GM12878 (cell line): ENCODE data around the gene NTM. TPM values are rescaled to one million over a fixed set of nuclear protein-coding genes. Genes with fewer than 3 reads are reported as not detected.

Source experiments
- ATAC-seq: fragments of 200-7000 bp; cut with Tn5 transposase; 3 replicates; pipeline ENCODE4 v1.9.1; 2020; ENCODE audit warnings: mild to moderate bottlenecking, moderate library complexity
- BruUV-seq: library from RNA; stranded (reverse); fragments of 400-500 nt; replicated peaks from 2 replicates; lab custom pipeline; 2021; lab: Mats Ljungman, UMichigan
- CTCF ChIA-PET: fragments of 300-600 bp; sonication (Branson Sonifier 250); formaldehyde crosslinking; extraction: SDS; loops from one replicate; lab custom pipeline; 2021; ENCODE audit warnings: inconsistent platforms; lab: Yijun Ruan, JAX
- POLR2A ChIA-PET: fragments of 350-600 bp; formaldehyde crosslinking; extraction: SDS; loops from one replicate; lab custom pipeline; 2021; ENCODE audit warnings: inconsistent platforms; lab: Charles Lee
- RAD21 ChIA-PET: fragments of 300-600 bp; sonication (Branson Sonifier 250); formaldehyde crosslinking; loops from one replicate; lab custom pipeline; 2023; ENCODE audit warnings: antibody characterized with exemption; ENCODE audit not compliant: unreplicated experiment; lab: Charles Lee
- SMC1A ChIA-PET: fragments of 300-600 bp; sonication (Branson Sonifier 250); formaldehyde crosslinking; loops from one replicate; lab custom pipeline; 2023; ENCODE audit not compliant: unreplicated experiment, uncharacterized antibody; lab: Charles Lee
- DNase-seq: peaks from one replicate; pipeline ENCODE4 v3.0.0-alpha.2; 2011; ENCODE audit warnings: low read depth, low spot score
- FAIRE-seq: peaks from 3 replicates; lab custom pipeline; 2011; peaks lifted over from hg19 to GRCh38; lab: Jason Lieb, UNC
- H2AFZ ChIP-seq: 2 replicates; pipeline ENCODE4 v1.6.0; 2011; ENCODE audit warnings: low read depth, low read length, control low read depth; ENCODE audit not compliant: control insufficient read depth
- H3K27ac ChIP-seq: 2 replicates; pipeline ENCODE4 v1.5.1; 2011; ENCODE audit warnings: control low read depth; ENCODE audit not compliant: control insufficient read depth, insufficient read depth
- H3K27me3 ChIP-seq, 2 experiments: replicated peaks in 1 of 2; 2 replicates each; pipeline versions ENCODE4 v1.6.0 to v1.6.1; 2011; ENCODE audit warnings: low read length in 1 of 2; ENCODE audit not compliant: control insufficient read depth in 2 of 2, insufficient read depth in 2 of 2
- H3K36me3 ChIP-seq, 2 experiments: 2 replicates each; pipeline ENCODE4 v1.5.1; 2011; ENCODE audit warnings: low read length in 1 of 2; ENCODE audit not compliant: control insufficient read depth in 2 of 2, insufficient read depth in 2 of 2
- H3K4me1 ChIP-seq: 2 replicates; pipeline ENCODE4 v1.6.1; 2011; ENCODE audit warnings: mild to moderate bottlenecking, low read length, moderate library complexity, mixed read lengths; ENCODE audit not compliant: control insufficient read depth, insufficient read depth
- H3K4me2 ChIP-seq: 2 replicates; pipeline ENCODE4 v1.6.0; 2011; ENCODE audit warnings: control low read depth; ENCODE audit not compliant: control insufficient read depth, insufficient read depth
- H3K4me3 ChIP-seq: fragments of 200-600 bp; sonication (generic); 2 replicates; pipeline ENCODE4 v1.5.1; 2016
- H3K79me2 ChIP-seq: 2 replicates; pipeline ENCODE4 v1.6.0; 2011; ENCODE audit warnings: low read length; ENCODE audit not compliant: control insufficient read depth, insufficient read depth
- H3K9ac ChIP-seq: 2 replicates; pipeline ENCODE4 v1.8.0; 2011; ENCODE audit warnings: low read length, control low read depth, mixed read lengths; ENCODE audit not compliant: control insufficient read depth, insufficient read depth
- H3K9me3 ChIP-seq: replicated peaks from 3 replicates; pipeline ENCODE4 v1.5.1; 2011; ENCODE audit warnings: mild to moderate bottlenecking, low read length; ENCODE audit not compliant: control insufficient read depth, insufficient read depth
- H4K20me1 ChIP-seq: 2 replicates; pipeline ENCODE4 v1.6.0; 2011; ENCODE audit not compliant: control insufficient read depth, insufficient read depth
- BHLHE40 ChIP-seq, 2 experiments: fragments of 450-650 bp in 1 of 2; IDR thresholded peaks; 2 replicates each; pipeline ENCODE4 v1.6.1; 2011 to 2017; ENCODE audit warnings: low read depth in 2 of 2, borderline replicate concordance in 1 of 2, improper control_type of control experiment in 1 of 2, low read length in 1 of 2, mild to moderate bottlenecking in 1 of 2
- DPF2 ChIP-seq: fragments of 450-650 bp; IDR thresholded peaks from 2 replicates; pipeline ENCODE4 v1.6.1; 2017; ENCODE audit warnings: mild to moderate bottlenecking
- JUND ChIP-seq: IDR thresholded peaks from 2 replicates; pipeline ENCODE4 v1.6.1; 2012; ENCODE audit warnings: low read depth, mild to moderate bottlenecking, low read length, improper control_type of control experiment, moderate library complexity
- NBN ChIP-seq: fragments of 450-650 bp; IDR thresholded peaks from 2 replicates; pipeline ENCODE4 v1.6.1; 2016
- NFIC ChIP-seq: IDR thresholded peaks from 2 replicates; pipeline ENCODE4 v1.6.1; 2012; ENCODE audit warnings: low read depth, mild to moderate bottlenecking, inconsistent platforms, low read length, moderate library complexity
- PAX8 ChIP-seq: fragments of 450-650 bp; IDR thresholded peaks from 2 replicates; pipeline ENCODE4 v1.6.1; 2017; ENCODE audit warnings: mild to moderate bottlenecking, moderate library complexity
- POU2F2 ChIP-seq: IDR thresholded peaks from 3 replicates; pipeline ENCODE4 v1.6.1; 2011; ENCODE audit warnings: low read depth, mild to moderate bottlenecking, low read length, borderline replicate concordance
- SMAD5 ChIP-seq: IDR thresholded peaks from 2 replicates; pipeline ENCODE4 v1.6.1; 2016; ENCODE audit warnings: antibody characterized with exemption, low read depth
- STAT3 ChIP-seq: IDR thresholded peaks from 2 replicates; pipeline ENCODE4 v1.6.1; 2011; ENCODE audit warnings: low read depth, low read length, improper control_type of control experiment
- SUPT20H ChIP-seq: IDR thresholded peaks from 2 replicates; pipeline ENCODE4 v1.6.1; 2011; ENCODE audit warnings: low read depth, mild to moderate bottlenecking, low read length, moderate library complexity, borderline replicate concordance; ENCODE audit not compliant: control insufficient read depth
- TAF1 ChIP-seq: IDR thresholded peaks from 2 replicates; pipeline ENCODE4 v1.6.1; 2011; ENCODE audit warnings: mild to moderate bottlenecking, low read depth, low read length, borderline replicate concordance
- TCF12 ChIP-seq: IDR thresholded peaks from 2 replicates; pipeline ENCODE4 v1.6.1; 2011; ENCODE audit warnings: low read depth, mild to moderate bottlenecking, low read length
- ZNF207 ChIP-seq: fragments of 450-650 bp; IDR thresholded peaks from 2 replicates; pipeline ENCODE4 v1.6.1; 2014; ENCODE audit warnings: antibody characterized with exemption, mild to moderate bottlenecking, borderline replicate concordance
- ZNF384 ChIP-seq: IDR thresholded peaks from 2 replicates; pipeline ENCODE4 v1.6.1; 2012; ENCODE audit warnings: low read depth, mild to moderate bottlenecking, low read length, improper control_type of control experiment, borderline replicate concordance
- WGBS: methylation state at CpG from one replicate; pipeline ENCODE4 v1.1.6; 2016; ENCODE audit warnings: low lambda C conversion rate; ENCODE audit not compliant: insufficient replicate concordance, insufficient coverage; ENCODE audit errors: missing lambda C conversion rate; 5-methylcytosine and 5-hydroxymethylcytosine counted together
- in situ Hi-C: fragments of 300-500 bp; cut with MboI; formaldehyde crosslinking; loops from 9 replicates; pipeline ENCODE4 v1.14.3; 2018; ENCODE audit warnings: mixed read lengths
- intact Hi-C: fragments of 100-400 bp; cut with micrococcal nuclease; formaldehyde crosslinking; loops from one replicate; pipeline ENCODE4 v1.14.2; 2022; ENCODE audit not compliant: unreplicated experiment
- polyA plus RNA-seq, 11 experiments: library from polyadenylated mRNA; depleted of rRNA in 4 of 11; unstranded in 6 of 11; stranded (reverse) in 5 of 11; fragments of >200 nt; fragmentation: Nextera tagmentation in 4 of 11; fragmentation: Illumina TruSeq in 1 of 11; extraction: Ambion mirVana in 4 of 11; extraction: Trizol in 1 of 11; gene quantifications; 1 replicate in 1 of 11; 2 replicates in 10 of 11; pipeline versions ENCODE4 v1.2.1 to v1.2.3, GENCODE V29; 2011 to 2016; ENCODE audit warnings: inconsistent platforms in 2 of 11, missing spikeins in 2 of 11, low read depth in 1 of 11
- total RNA-seq, 4 experiments: library from RNA; depleted of rRNA in 3 of 4; stranded (reverse); fragments of >200 nt in 3 of 4; fragmentation: Illumina TruSeq in 1 of 4; extraction: Trizol in 1 of 4; gene quantifications; 2 replicates each; pipeline versions ENCODE4 v1.2.1 to v1.2.3, GENCODE V29; 2013 to 2021
- TF ChIP-seq, protein P1 (sequence below): IDR thresholded peaks from 2 replicates; pipeline ENCODE4 v1.6.1; 2012; ENCODE audit warnings: low read depth, low read length, improper control_type of control experiment
- TF ChIP-seq, protein P2 (sequence below): fragments of 450-650 bp; IDR thresholded peaks from 2 replicates; pipeline ENCODE4 v1.6.1; 2016; ENCODE audit warnings: mild to moderate bottlenecking, moderate library complexity, borderline replicate concordance
- TF ChIP-seq, protein P3 (sequence below): fragments of 150-350 bp; IDR thresholded peaks from 2 replicates; pipeline ENCODE4 v1.6.1; 2016; ENCODE audit warnings: low read depth, low read length

NTM gene
- total and polyA plus RNA-seq, 10 of the 15 experiments (the other 5 are each of a cell fraction or from before 2014, with no cell fraction given) = not detected

DNA sequence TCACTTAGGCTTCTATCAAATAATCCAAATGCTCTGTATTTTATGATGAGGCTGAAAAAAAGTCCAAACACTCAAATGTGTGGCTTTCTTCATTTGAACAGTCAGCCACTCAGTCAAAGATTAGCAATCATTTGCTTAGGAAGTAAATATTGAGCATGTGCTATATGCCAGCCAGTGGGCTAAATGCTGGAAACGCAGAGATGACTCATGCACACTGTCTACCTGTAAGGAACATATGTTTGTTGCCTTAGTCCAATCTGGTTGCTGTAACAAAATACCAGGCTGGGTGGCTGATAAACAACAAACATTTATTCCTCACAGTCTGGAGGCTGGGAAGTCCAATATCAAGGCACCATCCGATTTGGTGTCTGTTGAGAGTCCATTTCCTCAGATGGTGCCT is 617.3 kb downstream of the NTM start (continued):
- TF ChIP-seq NBN = no peak
- TF ChIP-seq NFIC = no peak
- TF ChIP-seq ZNF207 = no peak
- TF ChIP-seq DPF2 = no peak
- TF ChIP-seq, protein P1, sequence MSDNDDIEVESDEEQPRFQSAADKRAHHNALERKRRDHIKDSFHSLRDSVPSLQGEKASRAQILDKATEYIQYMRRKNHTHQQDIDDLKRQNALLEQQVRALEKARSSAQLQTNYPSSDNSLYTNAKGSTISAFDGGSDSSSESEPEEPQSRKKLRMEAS = no peak
- TF ChIP-seq JUND = no peak
- TF ChIP-seq, all 136 proteins: peak for 0

GRCh38 chr11:131991606-131992005 is 621.2 kb downstream of the NTM start:
- ChIA-PET CTCF (no interaction called here), RAD21 (no interaction called here), POLR2A (no interaction called here), SMC1A (interaction anchor here (1.3 kb wide), 1 partner anchor 14 kb away, joined by 3 read pairs; no protein-coding TSS in a partner anchor)
- Histone ChIP-seq H3K9ac (no peak overlapping the region), H4K20me1 (no peaks in the 10 kb centered on the region), H3K27ac (no peak overlapping the region), H3K27me3 (no peaks in the 10 kb centered on the region; a peak in 1 of 4 replicates), H3K4me1 (no peaks in the 10 kb centered on the region), H3K79me2 (no peaks in the 10 kb centered on the region), H3K9me3 (no peaks in the 10 kb centered on the region; the same call in 2 of the 3 replicates), H3K4me3 (no peak overlapping the region), H3K4me2 (no peak overlapping the region), H3K36me3 (no peaks in the 10 kb centered on the region), H2AFZ (no peak overlapping the region)
- FAIRE-seq (no peak), DNase-seq (no peak), ATAC-seq (no peak)
- no TSS peak for BruUV-seq
- intact Hi-C loops (no loop called here), in situ Hi-C loops (no loop called here)
- WGBS = 23% methylated on average over 2 of the region's 2 CpGs
- TF ChIP-seq DPF2 = no peak
- no peak for TF ChIP-seq TAF1
- no peak for TF ChIP-seq TCF12
- TF ChIP-seq STAT3 = no peak
- no peak for TF ChIP-seq SUPT20H
- no peak for TF ChIP-seq ZNF384
- no peak for TF ChIP-seq POU2F2
- TF ChIP-seq, protein P2, sequence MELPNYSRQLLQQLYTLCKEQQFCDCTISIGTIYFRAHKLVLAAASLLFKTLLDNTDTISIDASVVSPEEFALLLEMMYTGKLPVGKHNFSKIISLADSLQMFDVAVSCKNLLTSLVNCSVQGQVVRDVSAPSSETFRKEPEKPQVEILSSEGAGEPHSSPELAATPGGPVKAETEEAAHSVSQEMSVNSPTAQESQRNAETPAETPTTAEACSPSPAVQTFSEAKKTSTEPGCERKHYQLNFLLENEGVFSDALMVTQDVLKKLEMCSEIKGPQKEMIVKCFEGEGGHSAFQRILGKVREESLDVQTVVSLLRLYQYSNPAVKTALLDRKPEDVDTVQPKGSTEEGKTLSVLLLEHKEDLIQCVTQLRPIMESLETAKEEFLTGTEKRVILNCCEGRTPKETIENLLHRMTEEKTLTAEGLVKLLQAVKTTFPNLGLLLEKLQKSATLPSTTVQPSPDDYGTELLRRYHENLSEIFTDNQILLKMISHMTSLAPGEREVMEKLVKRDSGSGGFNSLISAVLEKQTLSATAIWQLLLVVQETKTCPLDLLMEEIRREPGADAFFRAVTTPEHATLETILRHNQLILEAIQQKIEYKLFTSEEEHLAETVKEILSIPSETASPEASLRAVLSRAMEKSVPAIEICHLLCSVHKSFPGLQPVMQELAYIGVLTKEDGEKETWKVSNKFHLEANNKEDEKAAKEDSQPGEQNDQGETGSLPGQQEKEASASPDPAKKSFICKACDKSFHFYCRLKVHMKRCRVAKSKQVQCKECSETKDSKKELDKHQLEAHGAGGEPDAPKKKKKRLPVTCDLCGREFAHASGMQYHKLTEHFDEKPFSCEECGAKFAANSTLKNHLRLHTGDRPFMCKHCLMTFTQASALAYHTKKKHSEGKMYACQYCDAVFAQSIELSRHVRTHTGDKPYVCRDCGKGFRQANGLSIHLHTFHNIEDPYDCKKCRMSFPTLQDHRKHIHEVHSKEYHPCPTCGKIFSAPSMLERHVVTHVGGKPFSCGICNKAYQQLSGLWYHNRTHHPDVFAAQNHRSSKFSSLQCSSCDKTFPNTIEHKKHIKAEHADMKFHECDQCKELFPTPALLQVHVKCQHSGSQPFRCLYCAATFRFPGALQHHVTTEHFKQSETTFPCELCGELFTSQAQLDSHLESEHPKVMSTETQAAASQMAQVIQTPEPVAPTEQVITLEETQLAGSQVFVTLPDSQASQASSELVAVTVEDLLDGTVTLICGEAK = no peak
- TF ChIP-seq BHLHE40 (IDR thresholded peaks at IDR 0.05; ENCODE audit: borderline replicate concordance in 1 of 2, low read depth in 2 of 2, low read length in 1 of 2) = no peak
- no peak for TF ChIP-seq SMAD5
- no peak for TF ChIP-seq PAX8
- TF ChIP-seq, protein P3, sequence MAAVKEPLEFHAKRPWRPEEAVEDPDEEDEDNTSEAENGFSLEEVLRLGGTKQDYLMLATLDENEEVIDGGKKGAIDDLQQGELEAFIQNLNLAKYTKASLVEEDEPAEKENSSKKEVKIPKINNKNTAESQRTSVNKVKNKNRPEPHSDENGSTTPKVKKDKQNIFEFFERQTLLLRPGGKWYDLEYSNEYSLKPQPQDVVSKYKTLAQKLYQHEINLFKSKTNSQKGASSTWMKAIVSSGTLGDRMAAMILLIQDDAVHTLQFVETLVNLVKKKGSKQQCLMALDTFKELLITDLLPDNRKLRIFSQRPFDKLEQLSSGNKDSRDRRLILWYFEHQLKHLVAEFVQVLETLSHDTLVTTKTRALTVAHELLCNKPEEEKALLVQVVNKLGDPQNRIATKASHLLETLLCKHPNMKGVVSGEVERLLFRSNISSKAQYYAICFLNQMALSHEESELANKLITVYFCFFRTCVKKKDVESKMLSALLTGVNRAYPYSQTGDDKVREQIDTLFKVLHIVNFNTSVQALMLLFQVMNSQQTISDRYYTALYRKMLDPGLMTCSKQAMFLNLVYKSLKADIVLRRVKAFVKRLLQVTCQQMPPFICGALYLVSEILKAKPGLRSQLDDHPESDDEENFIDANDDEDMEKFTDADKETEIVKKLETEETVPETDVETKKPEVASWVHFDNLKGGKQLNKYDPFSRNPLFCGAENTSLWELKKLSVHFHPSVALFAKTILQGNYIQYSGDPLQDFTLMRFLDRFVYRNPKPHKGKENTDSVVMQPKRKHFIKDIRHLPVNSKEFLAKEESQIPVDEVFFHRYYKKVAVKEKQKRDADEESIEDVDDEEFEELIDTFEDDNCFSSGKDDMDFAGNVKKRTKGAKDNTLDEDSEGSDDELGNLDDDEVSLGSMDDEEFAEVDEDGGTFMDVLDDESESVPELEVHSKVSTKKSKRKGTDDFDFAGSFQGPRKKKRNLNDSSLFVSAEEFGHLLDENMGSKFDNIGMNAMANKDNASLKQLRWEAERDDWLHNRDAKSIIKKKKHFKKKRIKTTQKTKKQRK = no peak
- no peak for TF ChIP-seq JUND
